Panc1 (cell line): Measurements from ENCODE around the gene DENND5B. TPM values are rescaled to one million over a fixed set of nuclear protein-coding genes. Genes with fewer than 3 reads are reported as not detected.

Source experiments
- ATAC-seq: fragments of 200-7000 bp; cut with Tn5 transposase; 2 replicates; pipeline ENCODE4 v1.9.1; 2020; ENCODE audit warnings: mild to moderate bottlenecking, moderate library complexity
- BruUV-seq: library from RNA; stranded (reverse); fragments of 400-500 nt; replicated peaks from 2 replicates; lab custom pipeline; 2021; lab: Mats Ljungman, UMichigan
- CTCF ChIA-PET: fragments of 300-600 bp; sonication (Branson Sonifier 250); formaldehyde crosslinking; loops from one replicate; lab custom pipeline; 2022; ENCODE audit warnings: antibody characterized with exemption; lab: Charles Lee
- POLR2A ChIA-PET: fragments of 300-600 bp; sonication (Branson Sonifier 250); formaldehyde crosslinking; loops from one replicate; lab custom pipeline; 2022; ENCODE audit warnings: antibody characterized with exemption; lab: Charles Lee
- DNase-seq: peaks from one replicate; pipeline ENCODE4 v3.0.0-alpha.2; 2010; ENCODE audit warnings: low read depth, low spot score
- H3K27ac ChIP-seq: 2 replicates; pipeline ENCODE4 v1.5.1; 2011; ENCODE audit warnings: mild to moderate bottlenecking, low read length, inconsistent platforms
- H3K27me3 ChIP-seq: fragments of 200-500 bp; sonication (Bioruptor generic); 2 replicates; pipeline ENCODE4 v1.6.0; 2014; ENCODE audit warnings: low read length, inconsistent platforms; ENCODE audit not compliant: control insufficient read depth, insufficient read depth
- H3K36me3 ChIP-seq: fragments of 200-500 bp; sonication (Bioruptor generic); 2 replicates; pipeline ENCODE4 v1.5.1; 2014; ENCODE audit warnings: inconsistent platforms, mild to moderate bottlenecking, low read length, moderate library complexity; ENCODE audit not compliant: control insufficient read depth, insufficient read depth
- H3K4me1 ChIP-seq: 2 replicates; pipeline ENCODE4 v1.5.1; 2011; ENCODE audit warnings: inconsistent platforms, mild to moderate bottlenecking, low read length, moderate library complexity; ENCODE audit not compliant: control insufficient read depth, insufficient read depth
- H3K4me3 ChIP-seq, 2 experiments: 2 replicates each; pipeline ENCODE4 v1.5.1; 2011 to 2012; ENCODE audit warnings: low read depth in 2 of 2, low read length in 2 of 2, mild to moderate bottlenecking in 2 of 2, inconsistent platforms in 1 of 2, moderate library complexity in 1 of 2
- H3K9me3 ChIP-seq: fragments of 200-500 bp; sonication (Bioruptor generic); 2 replicates; pipeline ENCODE4 v1.5.1; 2014; ENCODE audit warnings: low read depth, mild to moderate bottlenecking, inconsistent platforms, low read length, moderate library complexity; ENCODE audit not compliant: control insufficient read depth, insufficient read depth
- CTCF ChIP-seq: fragments of 450-650 bp; IDR thresholded peaks from 2 replicates; pipeline ENCODE4 v1.5.1; 2017; ENCODE audit warnings: mild to moderate bottlenecking
- POLR2AphosphoS5 ChIP-seq: IDR thresholded peaks from 2 replicates; pipeline ENCODE4 v1.6.1; 2012; ENCODE audit warnings: mild to moderate bottlenecking, low read depth, low read length, moderate library complexity
- SIN3A ChIP-seq: IDR thresholded peaks from 2 replicates; pipeline ENCODE4 v1.6.1; 2012; ENCODE audit warnings: low read depth, mild to moderate bottlenecking, low read length, moderate library complexity, borderline replicate concordance; ENCODE audit not compliant: insufficient read depth
- TCF7L2 ChIP-seq: IDR thresholded peaks from 2 replicates; pipeline ENCODE4 v1.6.1; 2011; ENCODE audit warnings: mild to moderate bottlenecking, low read depth, low read length, inconsistent platforms
- in situ Hi-C: cut with HindIII; loops from 2 replicates; pipeline ENCODE4 v1.10.0; 2016; ENCODE audit warnings: low sequenced_read_pairs, low pct_unique_long_range_greater_than_20kb
- intact Hi-C: fragments of 100-400 bp; cut with micrococcal nuclease; formaldehyde crosslinking; loops from one replicate; pipeline ENCODE4 v1.10.0; 2022; ENCODE audit not compliant: unreplicated experiment
- total RNA-seq: library from RNA; stranded (reverse); gene quantifications from one replicate; pipeline ENCODE4 v1.2.1, GENCODE V29; 2021; ENCODE audit not compliant: unreplicated experiment
- TF ChIP-seq, protein P1 (sequence below), 2 experiments: IDR thresholded peaks; 2 replicates each; pipeline ENCODE4 v1.6.1; 2011 to 2012; ENCODE audit warnings: low read depth in 2 of 2, control low read depth in 1 of 2, low read length in 1 of 2, mild to moderate bottlenecking in 1 of 2, moderate library complexity in 1 of 2; ENCODE audit not compliant: insufficient read depth in 1 of 2

DENND5B gene
- total RNA-seq, 1 experiment from 2014 or later = 36.8 TPM

- intact Hi-C loops = no loop called here
- no peaks in the 10 kb centered on the region for H3K36me3 ChIP-seq
- no peak for TF ChIP-seq POLR2AphosphoS5
- TF ChIP-seq TCF7L2 = no peak
- no peak for TF ChIP-seq CTCF
- TF ChIP-seq, protein P1, sequence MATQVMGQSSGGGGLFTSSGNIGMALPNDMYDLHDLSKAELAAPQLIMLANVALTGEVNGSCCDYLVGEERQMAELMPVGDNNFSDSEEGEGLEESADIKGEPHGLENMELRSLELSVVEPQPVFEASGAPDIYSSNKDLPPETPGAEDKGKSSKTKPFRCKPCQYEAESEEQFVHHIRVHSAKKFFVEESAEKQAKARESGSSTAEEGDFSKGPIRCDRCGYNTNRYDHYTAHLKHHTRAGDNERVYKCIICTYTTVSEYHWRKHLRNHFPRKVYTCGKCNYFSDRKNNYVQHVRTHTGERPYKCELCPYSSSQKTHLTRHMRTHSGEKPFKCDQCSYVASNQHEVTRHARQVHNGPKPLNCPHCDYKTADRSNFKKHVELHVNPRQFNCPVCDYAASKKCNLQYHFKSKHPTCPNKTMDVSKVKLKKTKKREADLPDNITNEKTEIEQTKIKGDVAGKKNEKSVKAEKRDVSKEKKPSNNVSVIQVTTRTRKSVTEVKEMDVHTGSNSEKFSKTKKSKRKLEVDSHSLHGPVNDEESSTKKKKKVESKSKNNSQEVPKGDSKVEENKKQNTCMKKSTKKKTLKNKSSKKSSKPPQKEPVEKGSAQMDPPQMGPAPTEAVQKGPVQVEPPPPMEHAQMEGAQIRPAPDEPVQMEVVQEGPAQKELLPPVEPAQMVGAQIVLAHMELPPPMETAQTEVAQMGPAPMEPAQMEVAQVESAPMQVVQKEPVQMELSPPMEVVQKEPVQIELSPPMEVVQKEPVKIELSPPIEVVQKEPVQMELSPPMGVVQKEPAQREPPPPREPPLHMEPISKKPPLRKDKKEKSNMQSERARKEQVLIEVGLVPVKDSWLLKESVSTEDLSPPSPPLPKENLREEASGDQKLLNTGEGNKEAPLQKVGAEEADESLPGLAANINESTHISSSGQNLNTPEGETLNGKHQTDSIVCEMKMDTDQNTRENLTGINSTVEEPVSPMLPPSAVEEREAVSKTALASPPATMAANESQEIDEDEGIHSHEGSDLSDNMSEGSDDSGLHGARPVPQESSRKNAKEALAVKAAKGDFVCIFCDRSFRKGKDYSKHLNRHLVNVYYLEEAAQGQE (IDR thresholded peaks at IDR 0.05; ENCODE audit: insufficient read depth in 1 of 2, low read depth in 2 of 2, low read length in 1 of 2) = no peak
- no peak for TF ChIP-seq SIN3A
- no TSS peak for BruUV-seq
- in situ Hi-C loops = no loop called here
- no peaks in the 10 kb centered on the region for H3K4me1 ChIP-seq
- CTCF ChIA-PET = no interaction called here
- H3K27me3 ChIP-seq = no peaks in the 10 kb centered on the region
- no peak overlapping the region for H3K4me3 ChIP-seq
- no peak overlapping the region for H3K27ac ChIP-seq
- ATAC-seq = no peak; the same call in 1 of the 2 replicates
- H3K9me3 ChIP-seq = peaks cover 11% of the 10 kb centered on the region; the same call in 1 of the 2 replicates
- POLR2A ChIA-PET = no interaction called here
- DNase-seq = no peak
Measured at GRCh38 chr12:31560516-31560915, 30.4 kb downstream of the DENND5B start.

- H3K36me3 ChIP-seq = no peaks in the 10 kb centered on the region
- ChIA-PET CTCF (no interaction called here), POLR2A (no interaction called here)
- H3K4me3 ChIP-seq = no peak overlapping the region
- no peaks in the 10 kb centered on the region for H3K27me3 ChIP-seq
- no TSS peak for BruUV-seq
- in situ Hi-C loops (no loop called here), intact Hi-C loops (no loop called here)
- ATAC-seq (no peak), DNase-seq (no peak)
- no peak overlapping the region for H3K27ac ChIP-seq
- peaks cover 11% of the 10 kb centered on the region; the same call in 1 of the 2 replicates for H3K9me3 ChIP-seq
- no peaks in the 10 kb centered on the region for H3K4me1 ChIP-seq
- no peak for TF ChIP-seq CTCF
- no peak for TF ChIP-seq POLR2AphosphoS5
- no peak for TF ChIP-seq SIN3A
Measured at GRCh38 chr12:31558521-31558920, 32.4 kb downstream of the DENND5B start.

DNA sequence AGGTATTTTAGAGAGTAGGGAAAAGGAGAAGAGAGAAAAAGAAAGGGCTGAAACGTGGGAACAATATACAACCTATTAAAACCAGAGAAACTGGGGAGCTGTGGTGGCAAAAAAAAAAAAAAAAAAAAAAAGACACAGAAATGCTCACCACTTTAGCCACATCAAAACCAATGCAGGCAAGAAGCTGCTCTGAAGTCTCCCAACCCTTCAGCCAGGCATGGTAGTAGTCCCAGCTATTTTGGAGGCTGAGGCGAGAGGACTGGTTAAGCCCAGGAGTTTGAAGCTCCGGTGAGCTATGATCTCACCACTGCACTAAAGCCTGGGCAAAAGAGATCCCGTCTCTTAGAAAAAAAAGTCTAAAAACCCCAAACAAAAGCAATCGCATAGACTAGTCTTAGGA lies 33.2 kb downstream of the DENND5B start:
- Histone ChIP-seq H3K27ac (no peak overlapping the region), H3K4me1 (no peaks in the 10 kb centered on the region), H3K4me3 (no peak overlapping the region), H3K36me3 (no peaks in the 10 kb centered on the region), H3K9me3 (peaks cover 11% of the 10 kb centered on the region; the same call in 1 of the 2 replicates), H3K27me3 (no peaks in the 10 kb centered on the region)
- DNase-seq (no peak), ATAC-seq (no peak)
- BruUV-seq = no TSS peak
- in situ Hi-C loops (no loop called here), intact Hi-C loops (no loop called here)
- TF ChIP-seq POLR2AphosphoS5 (no peak), SIN3A (no peak), TCF7L2 (no peak), CTCF (no peak)
- TF ChIP-seq, protein P1 (IDR thresholded peaks at IDR 0.05; ENCODE audit: insufficient read depth in 1 of 2, low read depth in 2 of 2, low read length in 1 of 2) = no peak
- ChIA-PET POLR2A (interaction anchor here (0.6 to 0.7 kb wide), 2 partner anchors 38 to 104 kb away, joined by 6 to 18 read pairs; no protein-coding TSS in a partner anchor), CTCF (no interaction called here)
